ENCODE measurements around the gene GALNTL6.
"Not testable (repeated sequence)": the region's sequence is repeated elsewhere in the genome, so short reads cannot be mapped to it uniquely, and the experiment has no call there.

The GALNTL6 gene

DNA sequence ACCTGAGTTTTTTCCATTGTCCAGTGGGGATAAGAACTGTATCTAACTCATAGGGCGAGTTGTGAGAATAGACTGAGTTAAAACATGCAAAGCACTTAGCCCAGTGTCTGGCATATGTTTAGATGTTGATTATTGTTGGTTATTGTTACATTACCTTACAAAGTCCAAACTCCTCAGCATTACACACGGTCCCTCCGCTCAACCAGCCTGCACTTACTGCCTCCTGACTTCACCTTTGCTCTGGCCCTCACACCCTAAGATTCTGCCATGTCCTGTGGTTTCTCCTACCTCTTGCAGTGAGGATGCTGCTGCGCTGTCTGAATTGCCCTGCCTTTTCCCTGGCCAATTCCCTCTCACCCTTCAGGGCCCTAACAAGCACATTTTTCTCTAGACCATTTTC is 1053.2 kb downstream of the GALNTL6 start:
- Mint-ChIP-seq H3K4me1 (ENCODE audit: low read depth) (no peaks in the 10 kb centered on the region), H3K9me3 (no peaks in the 10 kb centered on the region), H3K27ac (no peak overlapping the region), H3K36me3 (ENCODE audit: low read depth) (no peaks in the 10 kb centered on the region), H3K4me3 (no peak overlapping the region), H3K27me3 (ENCODE audit: low read depth) (no peaks in the 10 kb centered on the region)

DNA sequence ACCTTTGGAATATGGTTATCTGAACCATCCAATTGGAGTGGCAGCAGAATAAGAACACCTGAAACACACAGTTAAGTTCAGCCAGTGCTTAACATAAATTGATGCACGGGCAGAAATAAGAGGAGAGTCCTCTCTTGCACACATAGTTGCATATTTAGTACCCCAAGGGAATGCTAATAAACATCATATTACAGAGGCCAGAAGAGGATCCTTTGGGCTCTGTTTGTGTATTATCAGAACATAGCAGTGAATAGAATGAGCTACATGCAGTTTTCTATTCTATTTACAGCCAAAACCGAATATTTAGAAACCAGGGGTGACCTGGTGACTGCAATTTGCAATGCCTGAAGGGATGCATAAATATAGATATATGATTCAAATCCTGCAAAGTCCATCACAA is 1054.6 kb downstream of the GALNTL6 start:
- H3K4me1 Mint-ChIP-seq (ENCODE audit: low read depth), result no peaks in the 10 kb centered on the region
- no peaks in the 10 kb centered on the region for H3K36me3 Mint-ChIP-seq (ENCODE audit: low read depth)
- no peak overlapping the region for H3K27ac Mint-ChIP-seq
- no peak overlapping the region for H3K4me3 Mint-ChIP-seq
- H3K27me3 Mint-ChIP-seq (ENCODE audit: low read depth), result no peaks in the 10 kb centered on the region
- H3K9me3 Mint-ChIP-seq, result no peaks in the 10 kb centered on the region

DNA sequence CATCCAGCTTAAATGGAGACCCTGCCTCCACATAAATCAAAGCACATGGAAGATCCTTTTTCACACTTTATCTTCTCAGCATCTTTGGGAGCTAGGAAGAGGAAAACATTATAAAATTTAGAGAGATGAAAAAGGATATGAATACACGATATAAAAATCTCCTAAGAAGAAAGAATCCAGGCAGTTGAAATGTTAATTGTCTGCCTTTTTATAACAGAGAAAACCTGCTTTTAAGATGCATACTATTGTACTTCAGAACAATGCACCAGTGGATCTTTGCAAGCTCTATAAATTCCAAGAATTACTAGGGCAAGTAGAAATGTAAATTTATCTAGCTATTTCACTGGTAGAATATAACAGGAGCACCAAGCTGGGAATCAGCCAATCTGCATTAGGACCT is 1055.1 kb downstream of the GALNTL6 start:
- H3K36me3 Mint-ChIP-seq (ENCODE audit: low read depth), result no peaks in the 10 kb centered on the region
- no peaks in the 10 kb centered on the region for H3K4me1 Mint-ChIP-seq (ENCODE audit: low read depth)

DNA sequence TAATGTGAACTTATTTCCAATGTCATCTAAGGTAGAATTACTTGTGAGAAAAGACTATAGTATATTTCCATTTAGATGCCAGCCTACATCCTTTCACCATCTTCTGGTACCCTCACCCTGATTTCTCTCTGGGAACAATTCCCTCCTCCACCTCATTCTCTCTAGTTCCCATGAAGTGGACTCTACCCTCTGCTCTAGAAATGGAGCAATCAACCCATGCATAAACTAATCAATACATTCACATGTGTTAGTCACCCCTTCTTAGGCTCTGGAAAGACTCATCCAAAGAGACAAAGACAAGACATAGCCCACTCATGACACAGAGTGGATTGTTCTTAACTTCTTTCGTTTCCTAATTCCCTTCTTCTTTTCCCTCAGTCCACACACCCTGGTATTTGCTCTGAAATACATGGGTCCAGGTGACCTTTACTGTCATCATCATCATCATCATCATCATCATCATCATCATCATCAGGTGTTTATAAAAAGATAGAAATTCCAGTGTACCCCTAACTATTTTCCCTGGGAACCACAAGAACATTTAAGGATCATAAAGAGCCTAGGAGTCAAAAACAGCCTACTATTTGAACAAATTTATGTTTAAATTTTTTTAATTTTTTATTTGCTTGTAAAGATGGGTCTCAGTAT is 1056.5 kb downstream of the GALNTL6 start:
- no peaks in the 10 kb centered on the region for H3K4me1 Mint-ChIP-seq (ENCODE audit: low read depth)

More for the DNA sequence above, 1055.1 kb downstream of the GALNTL6 start:
- Mint-ChIP-seq H3K9me3 (no peaks in the 10 kb centered on the region), H3K27ac (no peak overlapping the region), H3K27me3 (ENCODE audit: low read depth) (no peaks in the 10 kb centered on the region), H3K4me3 (no peak overlapping the region)

DNA sequence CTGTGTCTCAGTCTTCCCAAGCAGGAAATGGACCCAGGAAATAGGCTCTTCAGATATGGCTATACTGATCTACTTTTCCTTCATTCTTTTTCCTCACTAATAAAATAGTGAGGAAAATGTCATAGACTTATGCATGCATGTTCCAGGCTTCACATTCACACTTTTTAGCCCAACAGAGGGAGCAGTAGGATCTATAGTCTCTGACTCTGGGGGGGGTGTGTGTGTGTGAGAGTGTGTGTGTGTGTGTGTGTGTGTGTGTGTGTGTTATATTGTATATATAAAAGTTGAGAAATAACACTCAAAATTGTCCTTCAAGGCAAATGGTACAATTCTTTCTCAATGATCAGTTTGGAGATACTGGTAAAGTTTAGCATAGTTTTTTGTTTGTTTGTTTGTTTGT is 1058.2 kb downstream of the GALNTL6 start:
- no peaks in the 10 kb centered on the region for H3K27me3 Mint-ChIP-seq (ENCODE audit: low read depth)
- H3K36me3 Mint-ChIP-seq (ENCODE audit: low read depth), result no peaks in the 10 kb centered on the region
- no peak overlapping the region for H3K27ac Mint-ChIP-seq

More for the DNA sequence above, 1056.5 kb downstream of the GALNTL6 start:
- Mint-ChIP-seq H3K4me3 (no peak overlapping the region), H3K27ac (no peak overlapping the region), H3K27me3 (ENCODE audit: low read depth) (no peaks in the 10 kb centered on the region), H3K9me3 (no peaks in the 10 kb centered on the region), H3K36me3 (ENCODE audit: low read depth) (no peaks in the 10 kb centered on the region)

DNA sequence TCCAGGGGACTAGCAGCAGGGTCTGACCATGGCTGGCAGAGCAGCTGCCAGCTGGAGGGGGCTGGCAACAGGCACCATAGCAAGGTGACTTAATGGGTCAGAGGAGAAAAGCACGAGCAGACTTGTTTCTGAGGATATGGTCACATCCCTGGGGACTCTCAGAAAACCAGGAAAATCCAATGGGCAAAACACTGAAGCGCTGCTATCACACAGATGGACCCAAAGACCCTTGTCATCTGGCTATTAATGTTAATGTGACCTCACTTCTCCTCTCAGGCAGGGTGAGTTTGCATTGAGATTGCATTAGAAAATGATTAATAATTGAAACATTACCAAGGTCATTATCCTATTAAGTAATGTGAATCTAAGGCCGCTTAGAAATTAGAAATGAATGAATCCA is 1061.7 kb downstream of the GALNTL6 start:
- H3K27me3 Mint-ChIP-seq (ENCODE audit: low read depth), result no peaks in the 10 kb centered on the region
- H3K36me3 Mint-ChIP-seq (ENCODE audit: low read depth), result no peaks in the 10 kb centered on the region
- no peak overlapping the region for H3K4me3 Mint-ChIP-seq
- H3K27ac Mint-ChIP-seq, result no peak overlapping the region
- no peaks in the 10 kb centered on the region for H3K4me1 Mint-ChIP-seq (ENCODE audit: low read depth)
- no peaks in the 10 kb centered on the region for H3K9me3 Mint-ChIP-seq

More for the DNA sequence above, 1058.2 kb downstream of the GALNTL6 start:
- H3K9me3 Mint-ChIP-seq, result no peaks in the 10 kb centered on the region
- H3K4me1 Mint-ChIP-seq (ENCODE audit: low read depth), result no peaks in the 10 kb centered on the region
- H3K4me3 Mint-ChIP-seq, result no peak overlapping the region

DNA sequence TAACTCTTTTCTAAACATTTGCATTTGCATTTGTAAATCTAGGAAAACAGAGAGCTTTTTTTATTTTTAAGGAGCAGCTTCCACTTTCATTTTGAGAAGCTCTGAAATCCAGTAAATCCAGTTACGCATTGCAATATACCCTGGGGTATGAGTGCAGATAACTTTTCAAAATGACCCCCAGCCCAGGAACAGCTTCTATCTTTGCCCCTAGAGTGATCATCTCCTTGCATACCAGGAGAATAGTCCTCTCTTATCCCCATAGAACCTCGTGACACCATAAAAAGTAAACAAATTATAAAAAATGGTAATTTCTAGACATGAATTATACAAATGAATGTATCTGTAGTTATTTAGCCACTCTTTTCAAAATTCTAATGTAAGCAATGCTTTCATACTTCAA is 1063.2 kb downstream of the GALNTL6 start:
- Mint-ChIP-seq H3K27me3 (ENCODE audit: low read depth) (no peaks in the 10 kb centered on the region), H3K9me3 (no peaks in the 10 kb centered on the region), H3K27ac (no peak overlapping the region), H3K4me3 (no peak overlapping the region), H3K4me1 (ENCODE audit: low read depth) (no peaks in the 10 kb centered on the region), H3K36me3 (ENCODE audit: low read depth) (no peaks in the 10 kb centered on the region)

DNA sequence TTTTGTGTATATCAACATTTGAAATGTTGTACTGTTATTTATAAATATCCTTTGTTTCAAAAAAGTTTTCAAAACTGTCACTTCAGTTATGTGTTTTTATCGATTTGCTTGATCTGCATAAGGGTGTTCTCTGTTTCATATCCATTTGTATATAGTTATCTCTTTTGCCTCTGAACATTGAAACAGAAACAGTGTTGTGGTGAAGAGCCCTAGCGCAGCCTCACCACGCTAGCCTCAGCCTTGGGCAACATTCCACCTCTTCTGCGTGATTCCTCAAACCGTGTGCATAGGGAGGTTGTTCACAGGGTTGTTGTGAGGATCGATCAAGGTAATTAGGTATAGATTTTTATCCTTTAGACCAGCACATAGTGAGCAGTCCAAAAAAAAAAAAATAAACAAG is 1068.4 kb downstream of the GALNTL6 start:
- Mint-ChIP-seq H3K36me3 (ENCODE audit: low read depth) (no peaks in the 10 kb centered on the region), H3K4me1 (ENCODE audit: low read depth) (no peaks in the 10 kb centered on the region), H3K9me3 (no peaks in the 10 kb centered on the region), H3K27me3 (ENCODE audit: low read depth) (no peaks in the 10 kb centered on the region), H3K4me3 (no peak overlapping the region), H3K27ac (no peak overlapping the region)

DNA sequence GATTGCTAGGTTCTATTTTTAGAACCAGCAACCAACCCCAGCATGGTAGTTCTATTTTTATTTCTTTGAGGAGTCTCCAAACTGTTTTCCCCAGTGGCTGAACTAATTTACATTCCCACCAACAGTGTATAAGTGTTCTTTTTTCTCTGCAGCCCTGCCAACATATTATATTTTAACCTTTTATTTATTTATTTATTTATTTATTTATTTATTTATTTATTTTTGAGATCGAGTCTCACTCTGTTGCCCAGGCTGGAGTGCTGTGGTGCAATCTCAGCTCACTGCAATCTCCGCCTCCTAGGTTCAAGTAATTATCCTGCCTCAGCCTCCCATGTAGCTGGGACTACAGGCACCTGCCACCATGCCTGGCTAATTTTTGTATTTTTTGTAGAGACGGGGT is 1074.2 kb downstream of the GALNTL6 start:
- not testable (repeated sequence) for H3K4me1 Mint-ChIP-seq (ENCODE audit: low read depth); H3K27ac Mint-ChIP-seq; H3K4me3 Mint-ChIP-seq; H3K27me3 Mint-ChIP-seq (ENCODE audit: low read depth); H3K36me3 Mint-ChIP-seq (ENCODE audit: low read depth); H3K9me3 Mint-ChIP-seq

DNA sequence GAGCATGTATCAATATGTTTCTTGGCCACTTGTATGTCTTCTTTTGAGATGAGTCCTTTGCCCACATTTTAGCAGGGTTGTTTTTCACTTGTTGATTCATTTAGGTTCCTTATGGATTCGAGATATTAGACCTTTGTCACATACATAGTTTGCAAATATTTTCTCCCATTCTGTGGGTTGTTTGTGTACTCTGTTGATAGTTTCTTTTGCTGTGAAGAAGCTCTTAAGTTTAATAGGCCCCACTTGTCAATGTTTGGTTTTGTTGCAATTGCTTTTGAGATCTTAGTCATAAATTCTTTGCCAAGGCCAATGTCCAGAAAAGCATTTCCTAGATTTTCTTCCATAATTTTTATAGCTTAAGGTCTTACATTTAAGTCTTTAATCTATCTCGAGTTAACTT is 1074.8 kb downstream of the GALNTL6 start:
- no peak overlapping the region for H3K27ac Mint-ChIP-seq

DNA sequence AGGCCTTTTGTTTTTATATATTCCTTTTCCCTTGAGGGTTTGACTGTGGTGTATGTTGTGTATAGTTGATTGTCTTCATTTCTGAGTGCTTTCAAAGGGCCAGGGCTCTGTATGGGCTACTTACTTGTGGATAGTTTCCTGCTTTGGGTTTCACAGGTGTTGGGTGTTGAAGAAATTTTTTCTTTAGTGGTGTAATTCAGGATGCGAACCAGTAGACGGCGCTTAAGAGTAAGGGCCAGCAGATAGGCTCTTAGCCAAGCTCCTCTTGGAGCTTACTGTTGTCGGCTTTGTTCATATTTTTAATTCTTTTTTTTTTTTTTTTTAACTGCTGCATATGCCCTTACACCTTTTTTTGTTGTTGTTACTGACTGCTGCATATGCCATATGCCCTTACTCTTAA is 1079.1 kb downstream of the GALNTL6 start:
- H3K4me3 Mint-ChIP-seq, result no peak overlapping the region
- no peaks in the 10 kb centered on the region for H3K4me1 Mint-ChIP-seq (ENCODE audit: low read depth)
- no peaks in the 10 kb centered on the region for H3K9me3 Mint-ChIP-seq
- H3K27ac Mint-ChIP-seq, result no peak overlapping the region
- no peaks in the 10 kb centered on the region for H3K27me3 Mint-ChIP-seq (ENCODE audit: low read depth)
- no peaks in the 10 kb centered on the region for H3K36me3 Mint-ChIP-seq (ENCODE audit: low read depth)

More for the DNA sequence above, 1074.8 kb downstream of the GALNTL6 start:
- no peaks in the 10 kb centered on the region for H3K27me3 Mint-ChIP-seq (ENCODE audit: low read depth)
- no peaks in the 10 kb centered on the region for H3K36me3 Mint-ChIP-seq (ENCODE audit: low read depth)
- H3K9me3 Mint-ChIP-seq, result no peaks in the 10 kb centered on the region
- no peak overlapping the region for H3K4me3 Mint-ChIP-seq
- no peaks in the 10 kb centered on the region for H3K4me1 Mint-ChIP-seq (ENCODE audit: low read depth)

DNA sequence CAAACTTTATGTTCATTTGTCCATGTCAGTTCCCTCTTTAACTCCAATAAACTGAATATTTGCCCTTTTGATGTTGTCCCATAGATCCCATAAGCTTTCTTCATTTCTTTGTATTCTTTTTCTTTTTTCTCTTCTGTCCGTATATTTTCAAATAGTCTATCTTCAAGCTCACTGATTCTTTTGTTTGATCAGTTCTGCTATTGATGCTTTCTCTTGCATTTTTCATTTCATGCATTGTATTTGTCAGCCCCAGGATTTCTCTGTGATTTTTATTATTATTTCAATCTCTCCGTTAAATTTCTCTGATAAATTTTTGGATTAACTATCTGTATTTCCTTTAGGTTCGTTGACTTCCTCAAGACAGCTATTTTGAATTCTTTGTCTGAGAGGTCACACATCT is 1082.5 kb downstream of the GALNTL6 start:
- Mint-ChIP-seq H3K9me3 (no peaks in the 10 kb centered on the region), H3K27ac (no peak overlapping the region), H3K4me1 (ENCODE audit: low read depth) (no peaks in the 10 kb centered on the region), H3K36me3 (ENCODE audit: low read depth) (no peaks in the 10 kb centered on the region), H3K4me3 (no peak overlapping the region), H3K27me3 (ENCODE audit: low read depth) (no peaks in the 10 kb centered on the region)

DNA sequence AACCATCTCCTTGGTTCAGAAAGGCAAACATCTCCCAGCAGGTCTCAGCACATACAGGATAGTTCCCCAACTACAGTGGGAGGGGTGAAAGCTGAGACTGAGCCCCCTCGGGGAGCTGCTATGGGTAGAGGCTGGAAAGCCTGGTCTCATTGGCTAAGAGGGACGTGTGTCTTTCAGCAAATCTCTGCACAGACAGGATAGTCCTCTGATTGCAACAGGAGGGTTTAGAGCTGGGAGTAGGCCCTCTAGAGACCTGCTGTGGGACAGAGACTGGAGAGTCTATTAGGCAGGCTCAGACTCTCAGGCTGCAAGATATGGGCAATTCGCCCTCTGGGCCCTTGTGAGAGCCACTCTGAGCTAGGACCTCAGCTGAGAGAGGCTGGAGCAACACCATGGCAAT is 1083.8 kb downstream of the GALNTL6 start:
- H3K27me3 Mint-ChIP-seq (ENCODE audit: low read depth), result no peaks in the 10 kb centered on the region
- H3K4me1 Mint-ChIP-seq (ENCODE audit: low read depth), result no peaks in the 10 kb centered on the region
- no peaks in the 10 kb centered on the region for H3K9me3 Mint-ChIP-seq
- no peak overlapping the region for H3K27ac Mint-ChIP-seq
- no peak overlapping the region for H3K4me3 Mint-ChIP-seq
- no peaks in the 10 kb centered on the region for H3K36me3 Mint-ChIP-seq (ENCODE audit: low read depth)

DNA sequence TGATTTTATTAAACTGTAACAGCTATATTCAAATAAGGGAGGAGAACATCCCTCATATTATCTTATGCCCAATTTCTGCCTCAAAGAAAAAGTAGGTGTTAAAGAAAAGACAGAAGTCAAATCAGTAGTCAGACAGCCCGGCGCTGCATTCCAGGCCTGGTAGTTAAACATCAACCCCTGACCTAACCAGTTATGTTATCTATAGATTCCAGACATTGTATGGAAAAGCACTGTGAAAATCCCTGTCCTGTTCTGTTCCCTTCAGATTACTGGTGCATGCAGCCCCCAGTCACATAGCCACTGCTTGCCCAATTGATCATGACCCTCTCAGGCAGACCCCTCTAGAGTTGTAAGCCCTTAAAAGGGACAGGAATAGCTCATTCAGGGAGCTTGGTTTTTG is 1085.5 kb downstream of the GALNTL6 start:
- no peaks in the 10 kb centered on the region for H3K27me3 Mint-ChIP-seq (ENCODE audit: low read depth)
- H3K27ac Mint-ChIP-seq, result no peak overlapping the region
- H3K4me1 Mint-ChIP-seq (ENCODE audit: low read depth), result no peaks in the 10 kb centered on the region
- no peaks in the 10 kb centered on the region for H3K36me3 Mint-ChIP-seq (ENCODE audit: low read depth)
- H3K9me3 Mint-ChIP-seq, result no peaks in the 10 kb centered on the region
- H3K4me3 Mint-ChIP-seq, result no peak overlapping the region

DNA sequence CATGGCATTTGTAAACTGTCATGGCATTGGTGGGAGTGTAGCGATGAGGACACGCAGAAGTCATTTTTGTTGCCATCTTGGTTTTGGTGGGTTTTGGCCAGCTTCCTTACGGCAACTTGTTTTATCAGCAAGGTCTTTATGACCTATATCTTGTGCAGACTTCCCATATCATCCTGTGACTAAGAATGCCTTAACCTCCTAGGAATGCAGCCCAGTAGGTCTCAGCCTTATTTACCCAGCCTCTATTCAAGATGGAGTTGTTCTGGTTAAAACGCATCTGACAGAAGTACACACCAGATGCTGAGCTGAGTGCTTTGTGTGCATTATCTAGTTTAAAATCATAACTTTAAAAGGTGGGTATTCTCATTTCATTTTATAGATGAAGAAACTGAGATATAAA is 1086.7 kb downstream of the GALNTL6 start:
- no peaks in the 10 kb centered on the region for H3K27me3 Mint-ChIP-seq (ENCODE audit: low read depth)
- H3K27ac Mint-ChIP-seq, result no peak overlapping the region
- no peaks in the 10 kb centered on the region for H3K9me3 Mint-ChIP-seq
- no peak overlapping the region for H3K4me3 Mint-ChIP-seq
- no peaks in the 10 kb centered on the region for H3K4me1 Mint-ChIP-seq (ENCODE audit: low read depth)
- H3K36me3 Mint-ChIP-seq (ENCODE audit: low read depth), result no peaks in the 10 kb centered on the region

DNA sequence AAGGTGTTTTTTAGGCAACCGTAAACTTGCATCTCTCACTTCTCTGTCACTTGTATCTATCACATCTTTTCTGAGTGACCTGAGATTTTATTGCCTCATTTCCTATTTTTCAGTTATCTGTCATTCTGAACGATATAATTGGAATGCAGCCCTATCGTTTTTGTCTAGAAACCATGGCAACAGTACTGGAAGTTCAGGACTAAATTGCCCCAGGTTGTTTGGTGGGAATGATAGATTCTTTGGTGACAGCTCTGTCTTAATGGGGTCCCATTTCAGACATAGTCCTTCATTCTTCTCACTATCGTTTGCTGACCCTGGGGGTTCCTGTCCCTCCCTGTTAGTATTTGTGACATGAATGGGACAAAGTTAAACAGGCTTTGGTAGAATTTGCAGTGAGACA is 1087.7 kb downstream of the GALNTL6 start:
- Mint-ChIP-seq H3K4me1 (ENCODE audit: low read depth) (no peaks in the 10 kb centered on the region), H3K27ac (no peak overlapping the region), H3K36me3 (ENCODE audit: low read depth) (no peaks in the 10 kb centered on the region), H3K4me3 (no peak overlapping the region), H3K27me3 (ENCODE audit: low read depth) (no peaks in the 10 kb centered on the region), H3K9me3 (no peaks in the 10 kb centered on the region)
